GM12892 (cell line): Measurements from ENCODE around the gene SOCS6.

Source experiments
- POLR2A ChIP-seq: IDR thresholded peaks from 2 replicates; pipeline ENCODE4 v1.6.1; 2011; ENCODE audit warnings: low read depth, low read length, control low read depth
- POLR2AphosphoS5 ChIP-seq: IDR thresholded peaks from 2 replicates; pipeline ENCODE4 v1.6.1; 2011; ENCODE audit warnings: low read depth, low read length, control low read depth

GRCh38 chr18:70290482-70291294 is 1.8 kb downstream of the SOCS6 start:
- TF ChIP-seq POLR2AphosphoS5 (no peak), POLR2A (no peak)
